ENCODE measurements around the gene ACSS2. TPM values are rescaled to one million over a fixed set of nuclear protein-coding genes. Genes with fewer than 3 reads are reported as not detected.
A peak's percentile ranks its signal among the peaks of the same experiment; 100 is the strongest.
"Not testable (repeated sequence)": the region's sequence is repeated elsewhere in the genome, so short reads cannot be mapped to it uniquely, and the experiment has no call there.

The ACSS2 gene
- total RNA-seq, 1 donor from 2014 or later, result 18.7 TPM

GRCh38 chr20:34898731-34899130, 22.3 kb downstream of the ACSS2 start:
- H3K27me3 Mint-ChIP-seq (ENCODE audit: low read depth, unreplicated experiment); H3K4me1 Mint-ChIP-seq (ENCODE audit: low read depth, unreplicated experiment); H3K27ac Mint-ChIP-seq (ENCODE audit: unreplicated experiment); H4K20me1 ChIP-seq (ENCODE audit: insufficient read depth, low read length); DNase-seq (ENCODE audit: low read depth); H3K27me3 ChIP-seq (ENCODE audit: insufficient read depth, low read length); H3K79me2 ChIP-seq (ENCODE audit: insufficient read depth, low read length); H2AFZ ChIP-seq (ENCODE audit: low read depth, low read length); H3K4me2 ChIP-seq (ENCODE audit: low read length); H3K9ac ChIP-seq (ENCODE audit: low read length); H3K36me3 ChIP-seq (ENCODE audit: insufficient read depth, low read length); H3K27ac ChIP-seq (ENCODE audit: low read depth, low read length); H3K9me3 Mint-ChIP-seq (ENCODE audit: unreplicated experiment); FAIRE-seq; H3K4me1 ChIP-seq (ENCODE audit: insufficient read depth, low read length); H3K4me3 ChIP-seq (ENCODE audit: insufficient read depth, low read depth, low read length); H3K9me3 ChIP-seq (ENCODE audit: insufficient read depth, low read depth, low read length); H3K4me3 Mint-ChIP-seq (ENCODE audit: unreplicated experiment): not testable (repeated sequence)
- peaks cover 17% of the 10 kb centered on the region for H3K36me3 Mint-ChIP-seq (ENCODE audit: low read depth, unreplicated experiment)

GRCh38 chr20:34904202-34904621, 27.8 kb downstream of the ACSS2 start:
- Histone ChIP-seq H3K27me3 (ENCODE audit: insufficient read depth, low read length) (no peaks in the 10 kb centered on the region), H3K4me2 (ENCODE audit: low read length) (no peak overlapping the region), H4K20me1 (ENCODE audit: insufficient read depth, low read length) (peaks cover 4% of the 10 kb centered on the region), H3K4me1 (ENCODE audit: insufficient read depth, low read length) (peaks cover 13% of the 10 kb centered on the region), H3K4me3 (ENCODE audit: insufficient read depth, low read depth, low read length) (no peak overlapping the region), H3K79me2 (ENCODE audit: insufficient read depth, low read length) (no peaks in the 10 kb centered on the region), H3K9me3 (ENCODE audit: insufficient read depth, low read depth, low read length) (no peaks in the 10 kb centered on the region), H3K36me3 (ENCODE audit: insufficient read depth, low read length) (no peaks in the 10 kb centered on the region), H3K27ac (ENCODE audit: low read depth, low read length) (no peak overlapping the region), H3K9ac (ENCODE audit: low read length) (no peak overlapping the region), H2AFZ (ENCODE audit: low read depth, low read length) (no peak overlapping the region)
- FAIRE-seq (no peak), DNase-seq (ENCODE audit: low read depth) (no peak)
- Mint-ChIP-seq H3K36me3 (ENCODE audit: low read depth, unreplicated experiment) (peaks cover 9% of the 10 kb centered on the region), H3K9me3 (ENCODE audit: unreplicated experiment) (peaks cover 2% of the 10 kb centered on the region), H3K27me3 (ENCODE audit: low read depth, unreplicated experiment) (no peaks in the 10 kb centered on the region), H3K4me1 (ENCODE audit: low read depth, unreplicated experiment) (peaks cover 12% of the 10 kb centered on the region), H3K27ac (ENCODE audit: unreplicated experiment) (no peak overlapping the region), H3K4me3 (ENCODE audit: unreplicated experiment) (no peak overlapping the region)
- TF ChIP-seq EZH2 (IDR thresholded peaks at IDR 0.05; ENCODE audit: insufficient read depth, low read length), result no peak

GRCh38 chr20:34907616-34908469, 31.4 kb downstream of the ACSS2 start:
- H3K4me3 Mint-ChIP-seq (ENCODE audit: unreplicated experiment), result peak overlapping the region; percentile 23
- peak overlapping the region; percentile 38 for H3K27ac ChIP-seq (ENCODE audit: low read depth, low read length)
- H3K27ac Mint-ChIP-seq (ENCODE audit: unreplicated experiment), result peak overlapping the region; percentile 67
- peak; percentile 84 for DNase-seq (ENCODE audit: low read depth)
- H3K36me3 ChIP-seq (ENCODE audit: insufficient read depth, low read length), result no peaks in the 10 kb centered on the region
- peak overlapping the region; percentile 23 for H3K9ac ChIP-seq (ENCODE audit: low read length)
- H4K20me1 ChIP-seq (ENCODE audit: insufficient read depth, low read length), result peaks cover 4% of the 10 kb centered on the region
- peaks cover 13% of the 10 kb centered on the region for H3K4me1 ChIP-seq (ENCODE audit: insufficient read depth, low read length)
- H3K4me3 ChIP-seq (ENCODE audit: insufficient read depth, low read depth, low read length), result no peak overlapping the region
- no peak overlapping the region for H2AFZ ChIP-seq (ENCODE audit: low read depth, low read length)
- FAIRE-seq, result peak; percentile 39
- peaks cover 3% of the 10 kb centered on the region for H3K36me3 Mint-ChIP-seq (ENCODE audit: low read depth, unreplicated experiment)
- no peaks in the 10 kb centered on the region for H3K79me2 ChIP-seq (ENCODE audit: insufficient read depth, low read length)
- H3K4me1 Mint-ChIP-seq (ENCODE audit: low read depth, unreplicated experiment), result peaks cover 12% of the 10 kb centered on the region
- H3K4me2 ChIP-seq (ENCODE audit: low read length), result peak overlapping the region; percentile 70
- H3K9me3 ChIP-seq (ENCODE audit: insufficient read depth, low read depth, low read length), result no peaks in the 10 kb centered on the region
- TF ChIP-seq EZH2 (IDR thresholded peaks at IDR 0.05; ENCODE audit: insufficient read depth, low read length) (no peak), CTCF (IDR thresholded peaks at IDR 0.05; ENCODE audit: insufficient read depth, low read depth, low read length) (no peak)
- no peaks in the 10 kb centered on the region for H3K27me3 Mint-ChIP-seq (ENCODE audit: low read depth, unreplicated experiment)
- no peaks in the 10 kb centered on the region for H3K9me3 Mint-ChIP-seq (ENCODE audit: unreplicated experiment)
- no peaks in the 10 kb centered on the region for H3K27me3 ChIP-seq (ENCODE audit: insufficient read depth, low read length)
